Activated CD4-positive, alpha-beta T cell treated with anti-CD3 and anti-CD28 coated beads for 48 hours (primary cell): Measurements from ENCODE around the gene BCAS4.
"Not testable (repeated sequence)": the region's sequence is repeated elsewhere in the genome, so short reads cannot be mapped to it uniquely, and the experiment has no call there.

ENCODE experiments used
- DNase-seq: peaks from one replicate; pipeline ENCODE4 v3.0.0-alpha.2; 2020

BCAS4 gene

GRCh38 chr20:50799890-50800550, 5.2 kb downstream of the BCAS4 start:
- DNase-seq = no peak

GRCh38 chr20:50800986-50801746, 6.3 kb downstream of the BCAS4 start:
- not testable (repeated sequence) for DNase-seq

DNA sequence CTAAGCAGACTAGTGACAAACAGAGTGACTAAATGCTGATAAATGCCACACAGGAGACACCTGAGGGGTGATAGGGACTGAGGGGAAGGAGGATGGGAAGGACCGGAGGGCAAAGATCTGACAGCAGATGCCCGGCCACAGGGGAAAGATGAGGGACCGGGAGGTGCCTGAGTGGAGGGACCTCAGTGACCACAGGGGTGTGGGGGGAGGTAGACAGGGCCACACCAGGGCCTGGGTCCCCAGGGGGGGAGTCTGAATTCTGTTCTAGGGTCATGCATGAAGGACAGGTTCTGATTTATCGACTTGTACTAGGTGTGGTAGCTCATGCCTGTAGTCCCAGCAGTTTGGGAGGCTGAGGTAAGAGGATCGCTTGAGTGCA, 6.9 kb downstream of the BCAS4 start:
- DNase-seq = no peak

- DNase-seq = no peak
Measured at GRCh38 chr20:50802289-50802688, 7.4 kb downstream of the BCAS4 start.

GRCh38 chr20:50804437-50805348, 9.8 kb downstream of the BCAS4 start:
- peak; percentile 17 for DNase-seq

DNA sequence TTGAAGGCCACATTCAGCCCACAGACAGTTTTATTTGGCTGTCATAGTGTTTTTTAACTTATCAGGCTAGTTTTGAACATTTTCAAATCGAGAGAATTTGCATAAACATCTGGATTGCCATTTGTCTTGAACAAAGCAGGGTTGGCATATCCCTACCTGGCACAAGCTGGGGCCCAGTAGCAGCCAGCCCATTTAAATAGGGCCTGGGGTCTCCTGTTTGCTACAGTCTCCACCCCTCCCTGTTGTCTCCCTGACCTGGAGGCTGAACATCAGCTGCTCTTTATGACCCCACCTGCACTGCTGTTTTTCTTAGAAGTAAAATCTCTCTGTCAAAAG, 10.5 kb downstream of the BCAS4 start:
- DNase-seq = no peak

GRCh38 chr20:50806126-50806768, 11.4 kb downstream of the BCAS4 start:
- no peak for DNase-seq

DNA sequence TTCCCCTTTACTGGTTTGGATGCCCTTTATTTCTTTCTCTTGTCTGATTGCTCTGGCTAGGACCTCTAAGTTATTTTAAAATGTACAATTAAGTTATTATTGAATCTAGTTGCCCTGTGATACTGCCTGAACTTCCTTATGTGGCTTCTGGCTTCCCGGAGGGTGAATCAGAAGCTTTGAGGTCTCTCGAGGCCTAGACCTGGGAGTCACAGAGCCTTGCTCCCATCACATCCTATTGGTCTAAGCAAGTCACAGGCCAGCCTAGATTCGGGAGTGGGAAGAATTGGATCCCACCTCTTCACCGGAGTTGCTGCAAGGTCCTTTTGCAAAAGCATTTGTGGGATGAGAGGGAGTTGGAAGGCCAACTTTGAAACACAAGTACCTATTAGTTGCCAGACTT, 15.2 kb downstream of the BCAS4 start:
- DNase-seq = no peak

DNA sequence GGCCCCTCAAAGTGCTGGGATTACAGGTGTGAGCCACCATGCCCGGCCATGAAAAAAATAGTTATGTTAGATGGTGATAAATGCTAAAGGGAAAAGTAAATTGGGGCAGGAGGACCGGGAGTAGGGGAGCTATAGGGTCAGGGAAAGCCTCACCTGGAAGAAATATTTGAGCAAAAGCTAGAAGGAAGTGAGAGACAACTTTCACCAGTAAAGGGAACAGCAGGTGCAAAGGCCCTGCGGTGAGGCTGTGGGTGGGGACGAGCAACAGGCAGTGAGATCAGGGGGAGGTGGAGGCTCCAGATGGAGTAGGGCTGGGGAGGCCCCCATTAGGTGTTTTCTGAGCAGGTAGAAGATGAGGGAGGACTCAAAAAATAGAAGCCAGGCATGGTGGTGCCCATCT, 16.0 kb downstream of the BCAS4 start:
- no peak for DNase-seq

- no peak for DNase-seq
Measured at GRCh38 chr20:50813101-50813643, 18.3 kb downstream of the BCAS4 start.

DNA sequence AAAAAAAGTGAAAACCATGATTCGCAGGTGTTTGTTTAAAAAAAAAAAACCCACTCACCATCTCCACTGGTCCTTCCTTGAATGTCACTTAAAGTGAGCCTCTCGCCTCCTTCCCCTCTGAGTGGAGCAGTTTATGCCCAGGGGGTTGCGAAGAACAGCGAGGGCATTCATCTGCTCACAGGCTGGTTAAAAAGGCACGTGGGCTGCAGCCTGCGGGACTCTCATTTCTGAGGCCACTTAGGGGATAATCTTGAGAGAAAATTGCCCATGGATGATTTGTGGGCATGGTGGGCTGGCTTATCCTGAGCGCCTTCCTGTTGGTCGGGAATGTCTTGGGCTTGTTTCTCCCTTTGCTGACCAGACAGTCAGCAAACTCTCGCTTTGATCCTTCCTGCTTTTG, 18.9 kb downstream of the BCAS4 start:
- DNase-seq = no peak

GRCh38 chr20:50814438-50815161, 19.7 kb downstream of the BCAS4 start:
- no peak for DNase-seq

- peak; percentile 33 for DNase-seq
Measured at GRCh38 chr20:50815162-50815989, 20.5 kb downstream of the BCAS4 start.

DNA sequence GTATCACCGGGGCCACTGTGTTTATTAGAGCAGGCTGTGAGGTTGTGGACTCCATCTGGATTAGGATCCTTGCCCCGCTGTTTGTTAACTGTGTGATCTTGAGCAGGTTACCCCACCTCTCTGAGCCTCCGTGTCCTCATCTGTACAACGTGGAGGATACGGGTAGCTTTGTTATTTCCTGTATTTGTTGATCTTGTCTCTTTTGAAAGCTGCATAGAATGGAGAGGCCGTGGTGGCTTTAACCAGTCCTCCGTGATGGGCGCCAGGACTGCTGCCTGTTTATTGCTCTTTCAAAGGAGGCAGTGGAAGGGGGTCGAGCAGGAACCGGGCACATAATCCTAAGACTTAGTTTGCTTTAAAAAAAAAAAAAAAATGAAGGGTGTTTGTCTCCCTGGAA, 22.9 kb downstream of the BCAS4 start:
- no peak for DNase-seq

GRCh38 chr20:50819349-50819748, 24.5 kb downstream of the BCAS4 start:
- no peak for DNase-seq

GRCh38 chr20:50820515-50821256, 25.8 kb downstream of the BCAS4 start:
- no peak for DNase-seq

- no peak for DNase-seq
Measured at GRCh38 chr20:50821257-50821921, 26.5 kb downstream of the BCAS4 start.

DNA sequence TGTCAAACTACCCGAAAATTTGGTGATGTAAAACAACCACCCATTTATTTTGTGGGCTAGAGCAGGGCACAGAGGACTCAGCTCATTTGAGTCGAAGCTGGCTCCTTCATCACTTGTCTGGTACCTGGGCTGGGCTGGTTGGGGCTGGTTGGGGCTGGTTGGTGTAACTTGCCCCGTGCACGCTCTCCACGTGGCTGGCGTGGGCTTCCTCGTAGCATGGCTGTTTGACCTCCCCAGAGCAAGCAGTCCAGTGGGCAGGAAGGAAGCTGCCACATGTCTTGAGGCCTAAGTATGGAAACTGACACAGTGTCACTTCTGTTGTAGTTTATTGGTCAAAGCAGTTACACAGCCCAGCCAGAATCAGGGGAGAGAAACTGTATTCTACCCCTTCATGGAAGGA, 27.1 kb downstream of the BCAS4 start:
- no peak for DNase-seq

DNA sequence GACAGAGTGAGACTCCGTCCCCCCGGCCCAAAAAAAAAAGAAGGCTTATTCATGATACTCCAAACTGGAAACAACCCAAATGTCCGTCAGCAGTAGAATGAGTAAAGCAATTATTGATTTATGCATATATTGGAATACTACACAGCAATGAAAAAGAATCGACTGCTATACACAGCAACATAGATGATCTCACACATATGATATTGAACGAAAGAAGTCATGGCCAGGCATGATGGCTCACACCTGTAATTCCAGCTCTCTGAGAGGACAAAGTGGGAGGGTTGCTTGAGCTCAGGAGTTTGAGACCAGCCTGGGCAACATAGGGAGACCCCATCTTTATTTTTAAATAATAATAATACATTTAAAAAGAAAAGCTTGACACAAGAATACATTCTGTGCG, 28.5 kb downstream of the BCAS4 start:
- DNase-seq = no peak

DNA sequence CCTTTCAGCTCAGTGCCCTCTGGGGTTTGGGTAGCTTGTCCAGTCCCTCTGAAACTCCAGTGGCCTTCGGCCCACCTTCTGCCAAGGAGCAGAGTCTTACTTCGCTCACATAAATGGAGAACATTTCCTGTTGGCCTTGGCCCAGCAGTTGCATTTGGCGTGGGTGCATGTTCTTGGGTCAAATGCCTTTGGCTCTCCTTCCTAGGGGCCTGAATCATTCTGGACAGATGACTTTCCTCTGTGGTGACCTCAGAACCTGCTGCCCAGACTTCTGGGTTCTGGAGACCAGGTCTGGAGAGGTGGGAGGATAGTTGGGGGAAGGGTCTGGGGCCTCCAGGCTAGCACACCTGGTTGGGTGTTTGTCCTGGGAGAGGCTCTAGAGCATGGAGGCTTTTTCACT, 29.3 kb downstream of the BCAS4 start:
- DNase-seq = no peak
